Esophagus mucosa (tissue), 1 donor: Measurements from ENCODE around the gene SETD2. TPM values are rescaled to one million over a fixed set of nuclear protein-coding genes. Genes with fewer than 3 reads are reported as not detected.

Experiments used
- ATAC-seq: fragments of 200-7000 bp; cut with Tn5 transposase; one replicate; pipeline ENCODE4 v1.9.1; 2020
- total RNA-seq: library from RNA; stranded (reverse); gene quantifications from one replicate; pipeline ENCODE4 v1.2.4, GENCODE V29; 2023
- donor health status: DM: yes; HTN: yes; CAD: no.

The SETD2 gene
- total RNA-seq, 1 donor from 2014 or later, result 26.6 TPM

- ATAC-seq, result peak; percentile 62
Measured at GRCh38 chr3:46998121-46998851, 165.6 kb downstream of the SETD2 start.

DNA sequence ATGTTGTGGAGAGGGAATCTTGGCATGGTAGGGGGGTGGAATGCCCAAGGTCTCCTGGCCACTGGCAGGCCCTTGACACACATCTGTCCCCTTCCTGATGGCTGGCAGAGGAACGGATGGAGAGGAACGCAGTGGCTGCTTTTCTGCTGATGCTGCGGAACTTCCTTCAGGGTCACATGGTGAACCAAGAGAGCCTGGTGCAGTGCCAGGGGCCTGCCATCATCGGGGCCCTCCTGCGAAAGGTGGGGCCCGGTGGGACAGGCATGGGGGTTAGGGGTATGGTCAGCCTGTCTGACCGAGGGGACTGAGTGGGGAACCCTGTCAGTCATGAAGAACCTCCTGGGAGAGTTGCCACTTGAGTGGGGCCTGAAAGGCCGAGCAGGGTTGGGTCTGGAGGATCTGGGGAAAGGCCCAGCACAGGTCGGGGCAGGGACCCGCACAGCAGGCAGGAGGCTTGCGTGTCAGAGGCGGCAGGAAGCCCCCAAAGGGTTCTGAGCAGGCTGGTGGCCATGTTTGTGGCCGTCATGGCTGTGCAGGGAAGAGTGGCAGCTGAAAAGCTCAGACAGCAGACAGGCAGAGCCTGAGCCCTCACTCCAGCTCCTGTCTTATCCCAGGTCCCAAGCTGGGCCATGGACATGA, 166.3 kb downstream of the SETD2 start:
- ATAC-seq, result no peak

DNA sequence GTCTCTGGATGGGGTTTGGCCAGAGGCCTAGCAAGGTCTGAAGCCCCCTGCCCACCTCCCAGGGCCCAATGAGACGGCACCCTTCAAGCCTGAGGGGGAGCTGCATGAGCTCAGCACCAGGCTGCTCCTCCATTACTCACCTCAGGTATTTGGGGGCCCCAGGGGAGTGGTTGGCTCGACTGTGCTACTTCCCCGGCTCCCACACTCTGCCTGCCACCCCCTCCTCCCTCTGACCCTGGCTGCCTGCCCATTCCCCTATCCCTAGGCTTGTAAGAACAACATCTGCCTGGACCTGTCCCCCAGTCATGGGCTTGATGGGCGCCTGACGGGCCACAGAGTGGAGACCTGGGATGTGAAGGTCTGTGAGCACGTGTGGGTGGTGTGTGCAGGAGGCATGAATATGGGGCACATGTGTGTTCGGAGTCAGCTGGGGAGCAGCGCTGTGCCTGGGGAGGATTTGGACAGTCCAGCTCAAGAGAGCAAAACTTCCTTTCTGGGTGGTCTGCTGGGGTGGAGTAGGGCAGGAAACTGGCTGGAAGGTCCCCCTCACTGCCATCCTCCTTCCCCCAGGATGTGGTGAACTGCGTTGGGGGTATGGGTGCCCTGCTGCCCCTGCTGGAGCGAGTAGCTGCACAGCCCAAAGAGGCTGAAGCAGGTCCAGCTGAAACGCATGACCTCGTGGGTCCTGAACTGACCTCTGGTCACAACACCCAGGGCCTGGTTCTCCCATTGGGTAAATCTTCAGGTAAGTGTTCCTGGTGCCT, 167.0 kb downstream of the SETD2 start:
- ATAC-seq, result no peak

DNA sequence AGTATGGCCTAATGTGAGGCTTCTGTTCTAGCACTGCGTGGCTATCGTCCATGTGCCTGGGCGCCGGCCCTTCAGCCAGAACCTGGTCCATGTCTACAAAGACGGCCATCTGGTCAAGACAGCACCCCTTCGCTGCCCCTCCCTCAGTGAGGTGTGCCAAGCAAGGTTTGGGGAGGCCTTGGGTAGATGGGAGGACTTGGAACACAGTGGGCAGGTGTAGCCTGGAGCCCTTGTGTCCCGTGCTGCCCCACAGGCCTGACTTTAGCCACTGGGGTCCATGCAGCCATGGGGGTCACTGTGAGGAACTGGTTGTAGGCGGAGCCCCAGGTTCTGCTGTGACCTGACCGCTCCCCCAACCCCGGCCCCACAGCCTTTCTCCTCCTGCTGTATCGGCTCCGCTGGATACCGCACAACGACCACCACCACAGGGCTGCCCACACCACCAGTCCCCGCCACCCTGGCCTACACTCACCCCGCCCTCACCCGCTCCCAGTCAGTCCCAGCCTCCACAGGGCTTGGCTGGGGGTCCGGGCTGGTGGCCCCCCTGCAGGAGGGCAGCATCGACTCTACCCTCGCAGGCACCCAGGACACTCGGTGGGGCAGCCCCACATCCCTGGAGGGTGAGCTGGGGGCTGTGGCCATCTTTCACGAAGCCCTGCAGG, 167.9 kb downstream of the SETD2 start:
- no peak for ATAC-seq

GRCh38 chr3:46994801-46995731, 168.8 kb downstream of the SETD2 start:
- no peak for ATAC-seq

- ATAC-seq, result no peak
Measured at GRCh38 chr3:46993986-46994385, 169.9 kb downstream of the SETD2 start.

GRCh38 chr3:46993292-46993691, 170.6 kb downstream of the SETD2 start:
- ATAC-seq, result no peak

DNA sequence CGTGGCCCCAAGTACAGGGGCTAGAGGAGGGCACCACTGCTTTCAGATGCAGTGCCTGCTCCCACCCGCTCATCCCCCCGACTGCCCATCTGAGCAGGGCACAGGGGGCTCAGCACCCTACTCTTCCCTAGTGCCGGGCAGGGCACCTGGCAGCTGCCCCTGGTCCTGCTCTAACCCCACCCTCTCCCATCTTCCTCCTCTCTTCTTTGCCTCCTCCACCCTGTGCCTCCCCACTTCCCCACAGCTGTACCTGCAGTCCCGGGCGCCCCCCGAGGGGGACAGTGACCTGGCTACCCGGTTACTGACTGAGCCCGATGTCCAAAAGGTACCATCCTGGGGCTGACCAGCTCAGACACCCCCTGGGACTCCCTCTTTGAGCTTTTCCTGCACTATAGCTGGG, 171.7 kb downstream of the SETD2 start:
- no peak for ATAC-seq

- no peak for ATAC-seq
Measured at GRCh38 chr3:46991406-46992165, 172.3 kb downstream of the SETD2 start.

DNA sequence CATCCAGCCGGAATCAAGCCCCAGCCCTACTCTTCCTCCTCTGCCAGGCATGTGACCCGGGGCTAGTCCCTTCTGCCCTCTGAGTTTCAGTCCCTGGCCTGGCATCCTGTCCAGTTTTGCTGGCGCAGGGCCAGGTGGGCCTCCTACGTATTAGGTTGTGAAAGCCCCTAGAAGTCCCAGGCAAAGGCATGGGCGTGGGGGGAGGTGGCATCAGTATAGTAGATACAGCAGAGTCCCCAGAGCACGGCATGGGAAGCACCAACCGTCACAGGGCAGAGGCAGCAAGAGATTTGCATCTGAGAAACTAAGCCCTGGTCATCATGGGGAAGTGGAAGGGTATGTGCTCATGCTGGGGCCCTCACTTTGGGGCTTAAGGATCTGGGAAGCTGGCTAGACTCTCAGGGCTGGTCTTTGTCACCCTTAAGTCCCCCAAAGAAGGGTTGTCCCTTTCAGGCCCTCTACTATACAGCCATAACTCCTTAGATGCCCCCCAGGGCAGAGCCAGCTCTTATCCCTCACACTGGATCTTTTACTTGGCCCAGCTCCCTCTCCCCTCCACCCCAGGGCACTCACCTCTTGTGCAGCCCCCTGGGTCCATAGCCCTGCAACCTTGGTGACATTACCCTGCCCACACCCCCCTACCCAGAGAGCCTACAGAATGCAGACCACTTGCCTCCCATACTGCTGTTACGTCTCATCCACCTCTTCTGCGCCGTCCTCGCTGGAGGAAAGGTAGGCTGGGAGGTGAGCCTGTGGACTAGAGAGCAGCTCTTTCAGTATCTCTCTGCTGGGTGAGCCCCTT, 173.1 kb downstream of the SETD2 start:
- no peak for ATAC-seq

DNA sequence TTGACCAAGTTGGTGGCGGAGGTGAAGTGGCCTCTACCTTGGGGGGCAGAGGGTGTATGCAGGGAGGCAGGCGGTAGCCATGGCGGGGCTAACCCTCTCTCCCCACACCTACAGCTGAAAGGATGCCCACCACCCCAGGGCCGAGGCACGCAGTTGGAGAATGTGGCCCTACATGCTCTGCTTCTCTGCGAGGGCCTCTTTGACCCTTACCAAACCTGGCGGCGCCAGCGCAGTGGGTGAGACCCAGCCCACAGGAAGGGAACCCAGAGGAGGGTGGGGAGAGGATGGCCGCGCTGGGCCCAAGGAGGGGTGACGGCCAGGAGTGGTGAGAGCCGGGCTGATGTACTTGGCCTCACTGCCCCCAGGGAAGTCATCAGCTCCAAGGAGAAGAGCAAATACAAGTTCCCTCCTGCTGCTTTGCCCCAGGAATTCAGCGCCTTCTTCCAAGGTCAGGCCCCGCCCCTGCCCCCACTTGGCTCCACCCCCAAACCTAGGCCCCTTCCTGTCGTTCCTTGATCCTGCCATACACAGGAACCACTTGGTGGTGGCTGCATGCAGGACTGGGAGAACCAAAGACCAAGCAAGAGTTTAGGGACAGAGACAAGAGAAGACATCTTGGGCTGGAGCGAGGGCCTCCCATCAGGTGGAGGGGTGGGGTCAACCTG, 174.6 kb downstream of the SETD2 start:
- ATAC-seq, result no peak

GRCh38 chr3:46988616-46989015, 175.3 kb downstream of the SETD2 start:
- ATAC-seq, result no peak

DNA sequence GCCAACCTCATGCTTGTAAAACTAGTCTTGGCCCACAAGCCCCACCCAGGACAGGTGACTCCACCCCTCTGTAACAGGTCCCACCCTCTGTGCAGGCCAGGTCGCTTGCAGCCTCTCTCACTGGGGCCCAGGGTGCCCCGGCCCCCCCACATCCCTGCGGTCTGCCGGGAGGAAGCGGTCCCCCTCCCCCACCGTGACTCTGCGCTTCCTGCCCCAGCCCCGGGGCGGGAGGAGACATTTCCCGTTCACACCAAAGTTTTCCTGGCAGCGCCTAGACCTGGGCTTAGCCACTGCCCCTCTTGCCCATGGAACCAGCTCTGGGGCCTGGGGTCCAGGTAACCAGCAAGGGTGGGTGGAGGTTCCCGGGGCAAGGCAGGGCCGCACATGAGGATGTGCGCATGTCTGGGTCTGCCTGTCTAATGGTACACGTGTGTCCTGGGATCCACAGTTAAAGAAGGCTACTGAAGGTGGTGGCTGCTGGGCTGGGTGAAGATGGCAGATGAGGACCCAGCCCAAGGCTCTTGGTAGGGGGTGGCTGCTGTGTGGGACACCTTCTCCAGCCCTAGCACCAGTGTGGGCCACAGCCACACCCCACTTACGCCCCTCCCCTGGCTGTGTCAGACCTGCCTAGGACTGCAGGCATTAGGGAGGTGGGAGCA, 176.0 kb downstream of the SETD2 start:
- ATAC-seq, result peak; percentile 72

DNA sequence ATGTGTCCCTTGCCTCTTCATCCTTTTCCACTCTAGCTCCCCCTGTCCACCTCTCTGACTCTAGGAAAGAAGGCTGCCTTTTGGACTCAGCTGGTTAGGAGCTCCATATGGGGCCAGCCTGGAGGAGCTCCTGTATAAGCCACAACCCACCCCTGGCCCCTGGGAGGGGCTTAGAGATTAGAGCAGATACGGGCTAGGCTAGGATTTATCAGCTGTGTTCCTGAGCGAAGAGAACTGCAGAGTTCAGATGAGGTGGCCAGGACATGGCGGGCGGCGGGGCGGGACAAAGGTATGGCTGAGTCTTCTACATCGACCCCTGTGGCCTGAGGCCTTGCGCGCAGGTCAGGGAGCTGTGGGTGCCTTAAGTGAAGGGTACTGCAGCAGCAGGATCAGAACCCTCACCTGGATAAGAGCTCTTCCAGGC, 176.6 kb downstream of the SETD2 start:
- ATAC-seq, result no peak

GRCh38 chr3:46986782-46987310, 177.1 kb downstream of the SETD2 start:
- no peak for ATAC-seq

- ATAC-seq, result peak; percentile 64
Measured at GRCh38 chr3:46986055-46986730, 177.7 kb downstream of the SETD2 start.

DNA sequence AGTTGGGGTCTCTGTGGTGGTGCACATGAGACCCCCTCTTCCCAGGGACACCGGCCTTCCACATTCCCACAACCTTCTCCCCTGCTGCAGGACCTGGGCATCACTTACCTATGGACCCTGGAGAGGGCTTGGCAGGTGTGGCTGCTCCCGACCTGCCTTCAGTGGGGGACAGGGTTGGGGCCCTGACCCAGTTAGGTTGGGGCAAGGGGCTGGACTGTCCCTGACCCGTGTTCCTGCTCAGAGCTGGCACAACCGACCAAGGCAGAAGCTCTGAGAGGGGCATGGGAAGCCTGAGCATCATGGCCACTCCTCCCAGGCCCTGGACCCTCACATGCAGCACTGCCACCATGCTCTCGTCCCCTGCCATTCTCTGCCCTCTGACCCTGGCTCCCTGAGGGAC, 178.3 kb downstream of the SETD2 start:
- no peak for ATAC-seq
